ENCODE measurements around the gene REC8. TPM values are rescaled to one million over a fixed set of nuclear protein-coding genes. Genes with fewer than 3 reads are reported as not detected.
"Not testable (repeated sequence)": the region's sequence is repeated elsewhere in the genome, so short reads cannot be mapped to it uniquely, and the experiment has no call there.

The REC8 gene
- polyA plus RNA-seq, 2 donors = 3.9 to 10.0 TPM

- no peaks in the 10 kb centered on the region for H3K27me3 ChIP-seq (ENCODE audit: control insufficient read depth in 1 of 2, insufficient read depth in 2 of 2, low read length in 2 of 2)
- peaks cover 0 to 14% of the 10 kb centered on the region in 2 donors for H3K36me3 ChIP-seq (ENCODE audit: control insufficient read depth in 2 of 2, insufficient read depth in 2 of 2, low read length in 1 of 2)
- no peaks in the 10 kb centered on the region for H3K9me3 ChIP-seq (ENCODE audit: control insufficient read depth in 2 of 2, insufficient read depth in 1 of 2, low read depth in 1 of 2, low read length in 1 of 2)
- 29 to 35% methylated on average over 33 of the region's 33 CpGs for WGBS, 2 donors
- peak overlapping the region; percentile 93 to 94 for H3K27ac ChIP-seq (ENCODE audit: low read depth in 2 of 2, low read length in 1 of 2)
- H3K4me1 ChIP-seq (ENCODE audit: control insufficient read depth in 2 of 2, insufficient read depth in 2 of 2, low read length in 1 of 2) = peaks cover 0 to 3% of the 10 kb centered on the region in 2 donors
- peak overlapping the region; percentile 71 to 81 for H3K4me3 ChIP-seq (ENCODE audit: low read depth in 1 of 2, low read length in 2 of 2)
Observed at GRCh38 chr14:24196071-24197055, 24.5 kb downstream of the REC8 start.

- H3K9me3 ChIP-seq (ENCODE audit: control insufficient read depth in 2 of 2, insufficient read depth in 1 of 2, low read depth in 1 of 2, low read length in 1 of 2) = no peaks in the 10 kb centered on the region
- no peak overlapping the region for H3K27ac ChIP-seq (ENCODE audit: low read depth in 2 of 2, low read length in 1 of 2)
- H3K4me3 ChIP-seq (ENCODE audit: low read depth in 1 of 2, low read length in 2 of 2) = no peak overlapping the region
- peaks cover 0 to 3% of the 10 kb centered on the region in 2 donors for H3K4me1 ChIP-seq (ENCODE audit: control insufficient read depth in 2 of 2, insufficient read depth in 2 of 2, low read length in 1 of 2)
- peaks cover 0 to 9% of the 10 kb centered on the region in 2 donors for H3K36me3 ChIP-seq (ENCODE audit: control insufficient read depth in 2 of 2, insufficient read depth in 2 of 2, low read length in 1 of 2)
- 90 to 95% methylated on average over 2 of the region's 2 CpGs for WGBS, 2 donors
- H3K27me3 ChIP-seq (ENCODE audit: control insufficient read depth in 1 of 2, insufficient read depth in 2 of 2, low read length in 2 of 2) = no peaks in the 10 kb centered on the region
Observed at GRCh38 chr14:24197056-24197450, 25.2 kb downstream of the REC8 start.

GRCh38 chr14:24198814-24199524 lies 27.1 kb downstream of the REC8 start:
- H3K27ac ChIP-seq (ENCODE audit: low read depth in 2 of 2, low read length in 1 of 2) = no peak overlapping the region
- WGBS, 2 donors = 84 to 86% methylated on average over 7 of the region's 7 CpGs
- no peaks in the 10 kb centered on the region for H3K9me3 ChIP-seq (ENCODE audit: control insufficient read depth in 2 of 2, insufficient read depth in 1 of 2, low read depth in 1 of 2, low read length in 1 of 2)
- peaks cover 0 to 3% of the 10 kb centered on the region in 2 donors for H3K4me1 ChIP-seq (ENCODE audit: control insufficient read depth in 2 of 2, insufficient read depth in 2 of 2, low read length in 1 of 2)
- H3K36me3 ChIP-seq (ENCODE audit: control insufficient read depth in 2 of 2, insufficient read depth in 2 of 2, low read length in 1 of 2) = no peaks in the 10 kb centered on the region
- H3K4me3 ChIP-seq (ENCODE audit: low read depth in 1 of 2, low read length in 2 of 2) = no peak overlapping the region
- no peaks in the 10 kb centered on the region for H3K27me3 ChIP-seq (ENCODE audit: control insufficient read depth in 1 of 2, insufficient read depth in 2 of 2, low read length in 2 of 2)

GRCh38 chr14:24202538-24202937 lies 30.7 kb downstream of the REC8 start:
- H3K36me3 ChIP-seq (ENCODE audit: control insufficient read depth in 2 of 2, insufficient read depth in 2 of 2, low read length in 1 of 2); H3K27me3 ChIP-seq (ENCODE audit: control insufficient read depth in 1 of 2, insufficient read depth in 2 of 2, low read length in 2 of 2); H3K4me3 ChIP-seq (ENCODE audit: low read depth in 1 of 2, low read length in 2 of 2); H3K27ac ChIP-seq (ENCODE audit: low read depth in 2 of 2, low read length in 1 of 2); H3K4me1 ChIP-seq (ENCODE audit: control insufficient read depth in 2 of 2, insufficient read depth in 2 of 2, low read length in 1 of 2); H3K9me3 ChIP-seq (ENCODE audit: control insufficient read depth in 2 of 2, insufficient read depth in 1 of 2, low read depth in 1 of 2, low read length in 1 of 2): not testable (repeated sequence)
- WGBS, 2 donors = 91 to 94% methylated on average over 8 of the region's 8 CpGs

- H3K4me3 ChIP-seq (ENCODE audit: low read depth in 1 of 2, low read length in 2 of 2); H3K9me3 ChIP-seq (ENCODE audit: control insufficient read depth in 2 of 2, insufficient read depth in 1 of 2, low read depth in 1 of 2, low read length in 1 of 2); H3K36me3 ChIP-seq (ENCODE audit: control insufficient read depth in 2 of 2, insufficient read depth in 2 of 2, low read length in 1 of 2); H3K27me3 ChIP-seq (ENCODE audit: control insufficient read depth in 1 of 2, insufficient read depth in 2 of 2, low read length in 2 of 2); H3K27ac ChIP-seq (ENCODE audit: low read depth in 2 of 2, low read length in 1 of 2); H3K4me1 ChIP-seq (ENCODE audit: control insufficient read depth in 2 of 2, insufficient read depth in 2 of 2, low read length in 1 of 2): not testable (repeated sequence)
- WGBS, 2 donors = 96 to 97% methylated on average over 16 of the region's 16 CpGs
Observed at GRCh38 chr14:24203249-24203886, 31.5 kb downstream of the REC8 start.

- no peak overlapping the region for H3K4me3 ChIP-seq (ENCODE audit: low read depth in 1 of 2, low read length in 2 of 2)
- no peak overlapping the region for H3K27ac ChIP-seq (ENCODE audit: low read depth in 2 of 2, low read length in 1 of 2)
- no peaks in the 10 kb centered on the region for H3K4me1 ChIP-seq (ENCODE audit: control insufficient read depth in 2 of 2, insufficient read depth in 2 of 2, low read length in 1 of 2)
- no peaks in the 10 kb centered on the region for H3K27me3 ChIP-seq (ENCODE audit: control insufficient read depth in 1 of 2, insufficient read depth in 2 of 2, low read length in 2 of 2)
- peaks cover 9 to 14% of the 10 kb centered on the region in 2 donors for H3K36me3 ChIP-seq (ENCODE audit: control insufficient read depth in 2 of 2, insufficient read depth in 2 of 2, low read length in 1 of 2)
- WGBS, 2 donors = 90 to 95% methylated on average over 7 of the region's 7 CpGs
- no peaks in the 10 kb centered on the region for H3K9me3 ChIP-seq (ENCODE audit: control insufficient read depth in 2 of 2, insufficient read depth in 1 of 2, low read depth in 1 of 2, low read length in 1 of 2)
Observed at GRCh38 chr14:24204163-24205146, 32.6 kb downstream of the REC8 start.

- 97% methylated on average over 11 of the region's 11 CpGs for WGBS, 2 donors
- H3K27me3 ChIP-seq (ENCODE audit: control insufficient read depth in 1 of 2, insufficient read depth in 2 of 2, low read length in 2 of 2) = no peaks in the 10 kb centered on the region
- no peaks in the 10 kb centered on the region for H3K4me1 ChIP-seq (ENCODE audit: control insufficient read depth in 2 of 2, insufficient read depth in 2 of 2, low read length in 1 of 2)
- H3K36me3 ChIP-seq (ENCODE audit: control insufficient read depth in 2 of 2, insufficient read depth in 2 of 2, low read length in 1 of 2) = peaks cover 23 to 25% of the 10 kb centered on the region in 2 donors
- H3K9me3 ChIP-seq (ENCODE audit: control insufficient read depth in 2 of 2, insufficient read depth in 1 of 2, low read depth in 1 of 2, low read length in 1 of 2) = no peaks in the 10 kb centered on the region
- no peak overlapping the region for H3K4me3 ChIP-seq (ENCODE audit: low read depth in 1 of 2, low read length in 2 of 2)
- no peak overlapping the region for H3K27ac ChIP-seq (ENCODE audit: low read depth in 2 of 2, low read length in 1 of 2)
Observed at GRCh38 chr14:24206260-24207103, 34.6 kb downstream of the REC8 start.

GRCh38 chr14:24207104-24207551 lies 35.2 kb downstream of the REC8 start:
- Histone ChIP-seq H3K4me3 (ENCODE audit: low read depth in 1 of 2, low read length in 2 of 2) (no peak overlapping the region), H3K4me1 (ENCODE audit: control insufficient read depth in 2 of 2, insufficient read depth in 2 of 2, low read length in 1 of 2) (no peaks in the 10 kb centered on the region), H3K27me3 (ENCODE audit: control insufficient read depth in 1 of 2, insufficient read depth in 2 of 2, low read length in 2 of 2) (no peaks in the 10 kb centered on the region), H3K9me3 (ENCODE audit: control insufficient read depth in 2 of 2, insufficient read depth in 1 of 2, low read depth in 1 of 2, low read length in 1 of 2) (no peaks in the 10 kb centered on the region), H3K36me3 (ENCODE audit: control insufficient read depth in 2 of 2, insufficient read depth in 2 of 2, low read length in 1 of 2) (peaks cover 23 to 26% of the 10 kb centered on the region in 2 donors), H3K27ac (ENCODE audit: low read depth in 2 of 2, low read length in 1 of 2) (no peak overlapping the region)
- WGBS, 2 donors = 92 to 93% methylated on average over 5 of the region's 5 CpGs

Data from esophagus (tissue), 2 donors.